IPS-18c (cell line): ENCODE results near the gene LEAP2.
A peak's percentile ranks its signal among the peaks of the same experiment; 100 is the strongest.
"Not testable (repeated sequence)": the region's sequence is repeated elsewhere in the genome, so short reads cannot be mapped to it uniquely, and the experiment has no call there.

Experiments used
- H3K4me3 ChIP-seq: 2 replicates; pipeline ENCODE4 v1.7.0; 2013; ENCODE audit warnings: low read depth, mild to moderate bottlenecking, low read length, moderate library complexity; ENCODE audit not compliant: insufficient read depth
- H3K9me3 ChIP-seq: one replicate; pipeline ENCODE4 v1.6.1; 2013; ENCODE audit warnings: mild to moderate bottlenecking, low read length, moderate library complexity; ENCODE audit not compliant: control insufficient read depth, insufficient read depth

Gene LEAP2

DNA sequence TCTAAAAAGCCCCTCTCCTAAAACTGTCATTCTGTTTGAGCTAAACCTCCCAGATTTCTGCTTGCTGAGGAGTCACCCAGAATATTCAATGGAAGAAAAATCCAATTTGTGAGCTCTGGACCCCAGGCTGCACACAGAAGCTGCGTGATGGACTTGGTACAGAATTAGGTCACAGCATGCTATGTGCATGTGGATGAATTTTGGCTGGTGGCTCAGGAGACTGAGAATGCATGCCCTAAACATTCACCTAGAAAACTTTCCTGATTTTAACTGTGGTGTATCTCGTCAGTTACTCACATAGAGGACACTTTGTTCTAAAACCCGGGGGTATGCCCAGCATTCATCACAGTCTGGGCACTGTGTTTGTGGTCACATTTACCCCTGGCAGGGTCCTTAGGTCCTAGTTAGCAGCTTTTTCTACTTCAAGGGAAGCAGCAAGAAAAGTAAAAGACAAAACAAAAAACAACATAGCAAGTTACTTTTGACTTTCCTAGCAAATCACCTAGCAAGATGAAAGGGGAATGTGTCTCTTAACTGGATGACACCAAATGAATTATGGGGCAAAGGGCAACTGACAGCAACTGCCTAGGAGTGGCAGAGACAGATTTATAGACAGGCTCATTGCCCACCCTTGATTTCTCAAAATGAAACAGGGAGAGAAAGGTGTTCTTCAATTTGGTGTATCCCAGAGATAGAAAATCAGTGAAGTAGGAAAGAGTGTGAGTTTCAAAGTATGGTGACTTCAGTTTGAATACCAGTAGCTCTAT is 34.8 kb upstream of the LEAP2 start:
- Histone ChIP-seq H3K9me3 (no peaks in the 10 kb centered on the region), H3K4me3 (no peak overlapping the region)

DNA sequence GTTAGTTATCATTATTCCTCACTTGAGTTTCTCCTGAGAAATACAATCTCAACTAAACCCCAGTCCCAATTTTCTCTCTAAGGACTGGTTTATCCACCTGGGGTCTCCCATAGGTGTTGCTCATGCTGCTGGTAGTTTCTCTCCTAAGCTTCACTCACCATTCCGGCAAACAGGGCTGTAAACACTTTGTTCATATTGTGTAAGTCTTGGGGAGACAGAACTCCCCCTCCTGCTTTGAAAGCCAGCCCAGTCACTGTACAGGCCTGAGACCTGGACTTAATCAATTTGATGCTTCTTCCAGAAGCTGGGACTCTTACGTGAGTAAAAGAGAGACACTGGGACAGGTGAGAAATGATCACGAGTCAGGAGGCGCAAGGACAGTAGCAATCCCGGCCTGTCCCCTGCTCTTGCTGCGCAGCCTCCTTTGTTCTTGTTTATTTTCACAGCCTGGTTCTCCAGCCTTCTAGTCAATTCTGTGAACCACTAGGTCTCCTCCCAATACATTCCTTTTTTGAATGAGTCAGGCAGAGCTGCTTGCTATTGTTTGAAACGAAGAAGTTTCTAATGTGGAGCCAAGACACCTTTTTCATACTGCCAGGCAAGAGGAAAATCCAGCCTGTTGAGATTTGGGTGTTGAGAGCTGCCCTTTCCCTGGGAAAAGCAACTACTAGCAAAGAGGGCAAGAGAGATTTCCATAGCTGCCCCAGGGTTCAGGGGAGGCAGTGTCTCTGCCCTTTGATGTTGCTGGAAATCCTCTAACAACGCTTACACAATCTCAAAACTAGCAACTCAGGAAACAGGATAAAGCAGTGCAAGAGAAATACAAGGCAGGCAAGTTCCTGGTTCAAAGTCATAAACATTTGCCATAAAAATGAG is 33.8 kb upstream of the LEAP2 start:
- Histone ChIP-seq H3K4me3 (no peak overlapping the region), H3K9me3 (no peaks in the 10 kb centered on the region)

GRCh38 chr5:132840313-132840712 is 33.2 kb upstream of the LEAP2 start:
- Histone ChIP-seq H3K4me3 (no peak overlapping the region), H3K9me3 (no peaks in the 10 kb centered on the region)

GRCh38 chr5:132840896-132841295 is 32.6 kb upstream of the LEAP2 start:
- H3K4me3 ChIP-seq = no peak overlapping the region
- no peaks in the 10 kb centered on the region for H3K9me3 ChIP-seq

DNA sequence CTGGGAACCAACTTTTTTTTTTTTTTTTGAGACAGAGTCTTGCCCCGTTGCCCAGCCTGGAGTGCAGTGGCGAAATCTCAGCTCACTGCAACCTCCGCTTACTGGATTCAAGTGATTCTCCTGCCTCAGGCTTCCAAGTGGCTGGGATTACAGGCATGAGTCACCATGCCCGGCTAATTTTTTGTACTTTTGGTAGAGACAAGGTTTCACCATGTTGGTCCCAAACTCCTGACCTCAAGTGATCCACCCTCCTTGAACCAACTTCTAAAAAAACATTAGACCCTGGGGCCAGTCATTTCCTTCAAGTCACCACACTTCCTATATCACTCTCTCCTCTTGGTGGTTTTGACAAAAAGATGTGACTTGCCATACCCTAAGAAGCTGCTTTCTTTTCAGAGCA is 32.2 kb upstream of the LEAP2 start:
- H3K9me3 ChIP-seq = no peaks in the 10 kb centered on the region
- H3K4me3 ChIP-seq = no peak overlapping the region

- H3K4me3 ChIP-seq = no peak overlapping the region
- H3K9me3 ChIP-seq = no peaks in the 10 kb centered on the region
These were observed 25.2 kb upstream of the LEAP2 start for GRCh38 chr5:132848270-132848669.

GRCh38 chr5:132849347-132849746 is 24.1 kb upstream of the LEAP2 start:
- H3K4me3 ChIP-seq = no peak overlapping the region
- no peaks in the 10 kb centered on the region for H3K9me3 ChIP-seq

DNA sequence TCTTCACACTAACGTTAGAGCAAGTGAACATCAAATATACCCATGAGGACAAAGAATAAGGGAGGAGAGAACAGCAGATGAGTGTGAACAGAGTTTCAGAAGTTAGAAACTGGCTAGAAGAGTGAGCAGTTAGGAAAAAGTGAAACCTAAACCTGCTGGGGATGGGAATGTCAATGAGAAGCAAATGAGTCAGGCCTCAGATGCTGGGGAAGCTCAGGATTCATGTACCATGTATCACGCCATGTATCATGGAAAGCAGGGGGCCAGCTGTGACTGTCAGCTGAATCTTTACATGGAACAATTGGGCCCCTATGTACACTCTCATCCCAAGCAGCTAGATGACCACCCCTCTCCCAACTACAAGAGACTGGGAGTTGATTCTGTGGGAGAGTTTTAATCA is 23.4 kb upstream of the LEAP2 start:
- no peaks in the 10 kb centered on the region for H3K9me3 ChIP-seq
- H3K4me3 ChIP-seq = no peak overlapping the region

DNA sequence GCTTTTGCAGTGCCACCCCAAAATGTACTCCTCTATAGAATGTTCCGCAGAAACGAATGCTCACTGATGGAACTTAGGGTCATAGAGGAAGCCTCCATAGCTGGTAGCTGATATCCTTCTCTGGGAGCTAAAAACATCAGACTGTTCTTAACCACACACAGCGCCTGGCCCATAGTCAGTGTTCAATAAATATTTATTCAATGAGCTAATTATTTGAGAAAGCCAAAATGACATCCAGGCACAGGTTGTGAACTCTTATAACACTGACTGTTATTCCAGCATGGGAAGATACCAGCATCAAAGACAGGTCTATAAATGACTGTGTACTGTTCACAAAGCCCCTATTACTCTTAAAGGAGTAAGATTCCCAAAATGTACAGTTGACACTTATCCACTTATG is 20.1 kb upstream of the LEAP2 start:
- Histone ChIP-seq H3K4me3 (no peak overlapping the region), H3K9me3 (no peaks in the 10 kb centered on the region)

- Histone ChIP-seq H3K4me3 (no peak overlapping the region), H3K9me3 (no peaks in the 10 kb centered on the region)
These were observed 19.7 kb upstream of the LEAP2 start for GRCh38 chr5:132853790-132854189.

- H3K9me3 ChIP-seq = no peaks in the 10 kb centered on the region
These were observed 19.2 kb upstream of the LEAP2 start for GRCh38 chr5:132854301-132854700.

GRCh38 chr5:132854992-132855391 is 18.5 kb upstream of the LEAP2 start:
- not testable (repeated sequence) for H3K4me3 ChIP-seq, H3K9me3 ChIP-seq

More at GRCh38 chr5:132854301-132854700, 19.2 kb upstream of the LEAP2 start:
- H3K4me3 ChIP-seq = no peak overlapping the region

- no peaks in the 10 kb centered on the region for H3K9me3 ChIP-seq
- H3K4me3 ChIP-seq = no peak overlapping the region
These were observed 17.5 kb upstream of the LEAP2 start for GRCh38 chr5:132856011-132856410.

GRCh38 chr5:132859889-132860437 is 13.5 kb upstream of the LEAP2 start:
- Histone ChIP-seq H3K4me3 (no peak overlapping the region), H3K9me3 (no peaks in the 10 kb centered on the region)

- Histone ChIP-seq H3K4me3 (no peak overlapping the region), H3K9me3 (no peaks in the 10 kb centered on the region)
These were observed 12.7 kb upstream of the LEAP2 start for GRCh38 chr5:132860742-132861141.

GRCh38 chr5:132865668-132866341 is 7.7 kb upstream of the LEAP2 start:
- no peaks in the 10 kb centered on the region for H3K9me3 ChIP-seq
- H3K4me3 ChIP-seq = peak overlapping the region; percentile 92; the same call in 1 of the 2 replicates

GRCh38 chr5:132866342-132867045 is 7.0 kb upstream of the LEAP2 start, which contains the start of the genes GDF9 and UQCRQ:
GDF9 (minus strand) TSS chr5:132866469; CDS start chr5:132864533, 1,936 bp downstream.
UQCRQ (plus strand) TSS chr5:132866642; CDS start chr5:132866882, 240 bp downstream.
- H3K4me3 ChIP-seq = peak within 1 kb of the TSS; percentile 92
- no peaks in the 10 kb centered on the region for H3K9me3 ChIP-seq
